ENCODE results near the gene FBXO4. TPM values are rescaled to one million over a fixed set of nuclear protein-coding genes. Genes with fewer than 3 reads are reported as not detected.

Gene FBXO4
- polyA plus RNA-seq, 1 donor (not counting 4 experiments of a cell fraction or from before 2014, with no cell fraction given): 5.6 TPM

DNA sequence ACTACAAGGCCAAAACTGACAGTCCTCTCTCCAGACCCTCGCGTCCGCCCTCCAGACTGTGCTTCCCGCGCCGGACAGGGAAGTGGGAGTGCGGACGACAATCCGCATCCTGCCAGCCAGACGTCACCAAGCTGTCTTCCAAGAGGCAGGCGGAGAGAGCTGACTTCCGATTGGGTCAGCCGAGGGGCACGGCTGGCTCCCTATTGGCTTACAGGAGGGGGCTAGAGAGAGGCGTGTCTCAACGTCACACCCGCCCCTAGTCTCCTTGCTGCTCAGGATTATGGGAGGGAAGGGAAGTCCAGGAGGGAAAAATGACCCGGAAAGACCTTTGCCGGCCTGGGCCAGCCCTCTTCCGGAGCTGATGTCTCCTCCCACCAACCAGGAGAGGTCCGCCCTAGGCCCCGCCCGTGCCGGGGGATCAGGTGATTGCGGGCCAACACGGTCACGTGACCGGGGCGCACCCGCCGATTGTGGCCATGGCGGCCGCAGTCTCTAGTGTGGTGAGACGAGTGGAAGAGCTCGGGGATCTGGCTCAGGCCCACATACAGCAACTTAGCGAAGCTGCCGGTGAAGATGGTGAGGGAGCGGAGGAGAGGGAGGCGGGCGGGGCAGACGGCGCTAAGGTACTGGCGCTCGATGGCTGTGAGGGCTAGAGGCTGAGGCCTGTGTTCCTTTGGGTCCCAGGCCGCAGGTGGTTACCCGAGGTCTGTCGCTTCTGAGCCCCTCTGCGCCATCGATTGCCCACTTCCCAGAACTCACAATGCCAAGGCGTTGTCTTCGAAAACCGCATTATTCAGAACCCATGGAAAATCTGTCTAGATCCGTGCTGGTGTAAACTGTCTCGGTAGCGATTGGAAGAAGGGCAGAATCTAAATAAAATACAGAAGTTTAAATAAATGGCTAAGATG is 20.9 kb upstream of the FBXO4 start, which contains the start of gene RIMOC1:
TSS of gene RIMOC1 (plus strand) at position 453 of the 908 bp plus-strand sequence. CDS start at position 477, 24 bp downstream.
- Histone ChIP-seq H3K27me3 (ENCODE audit: control insufficient read depth, extremely low read depth, insufficient read depth, low read length) (no peaks in the 10 kb centered on the region), H3K4me3 (ENCODE audit: control insufficient read depth in 2 of 3, extremely low read depth in 1 of 3, insufficient read depth in 2 of 3, low read depth in 1 of 3, low read length in 3 of 3) (peak within 1 kb of the TSS; percentile 78 to 97 (median 92)), H4K20me1 (ENCODE audit: control insufficient read depth, extremely low read depth, insufficient read depth, low read length) (no peaks in the 10 kb centered on the region), H3K27ac (ENCODE audit: control insufficient read depth, insufficient read depth, low read length) (peak within 1 kb of the TSS; percentile 96), H3K9me3 (ENCODE audit: control insufficient read depth, low read depth, low read length) (no peaks in the 10 kb centered on the region), H3K36me3 (ENCODE audit: control insufficient read depth in 2 of 2, extremely low read depth in 1 of 2, insufficient read depth in 2 of 2, low read length in 2 of 2) (peaks cover 0 to 2% of the 10 kb centered on the region in 2 experiments), H2AFZ (ENCODE audit: control insufficient read depth, low read length) (peak within 1 kb of the TSS; percentile 96), H3K4me2 (ENCODE audit: control insufficient read depth, extremely low read depth, insufficient read depth, low read depth, low read length) (peak within 1 kb of the TSS; percentile 90), H3K4me1 (ENCODE audit: control insufficient read depth, extremely low read depth, insufficient read depth, low read length) (peaks cover 11% of the 10 kb centered on the region), H3K9me1 (ENCODE audit: control insufficient read depth, extremely low read depth, insufficient read depth, low read length) (no peaks in the 10 kb centered on the region), H3K9ac (ENCODE audit: control insufficient read depth, extremely low read depth, insufficient read depth, low read length) (peak within 1 kb of the TSS; percentile 99), H3K79me2 (ENCODE audit: control insufficient read depth, insufficient read depth, low read length) (peaks cover 28% of the 10 kb centered on the region)
- TF ChIP-seq EZH2 (IDR thresholded peaks at IDR 0.05; ENCODE audit: low read length): no peak
- no peak for TF ChIP-seq CTCF (optimal IDR thresholded peaks at IDR 0.05 in 1 of 3, IDR thresholded peaks at IDR 0.05 in 1 of 3, conservative IDR thresholded peaks at IDR 0.05 in 1 of 3; ENCODE audit: extremely low read depth in 1 of 3, insufficient read depth in 2 of 3, low read length in 3 of 3)
- peak; percentile 90 for FAIRE-seq
- DNase-seq (ENCODE audit: low read depth, low spot score): peak; percentile 95
- dilution Hi-C loops (cut with MboI; ENCODE audit: extremely low pct_ligation_motif_present, low sequenced_read_pairs): no loop called here

GRCh38 chr5:41906151-41906550 is 18.9 kb upstream of the FBXO4 start:
- no peaks in the 10 kb centered on the region for H3K27me3 ChIP-seq (ENCODE audit: control insufficient read depth, extremely low read depth, insufficient read depth, low read length)
- H3K4me2 ChIP-seq (ENCODE audit: control insufficient read depth, extremely low read depth, insufficient read depth, low read depth, low read length): no peak overlapping the region
- H4K20me1 ChIP-seq (ENCODE audit: control insufficient read depth, extremely low read depth, insufficient read depth, low read length): no peaks in the 10 kb centered on the region
- no peak for TF ChIP-seq EZH2 (IDR thresholded peaks at IDR 0.05; ENCODE audit: low read length)
- no peak overlapping the region for H2AFZ ChIP-seq (ENCODE audit: control insufficient read depth, low read length)
- no peak for FAIRE-seq
- H3K79me2 ChIP-seq (ENCODE audit: control insufficient read depth, insufficient read depth, low read length): peaks cover 30% of the 10 kb centered on the region
- no peaks in the 10 kb centered on the region for H3K9me3 ChIP-seq (ENCODE audit: control insufficient read depth, low read depth, low read length)
- no peak overlapping the region for H3K4me3 ChIP-seq (ENCODE audit: control insufficient read depth in 2 of 3, extremely low read depth in 1 of 3, insufficient read depth in 2 of 3, low read depth in 1 of 3, low read length in 3 of 3)
- H3K9ac ChIP-seq (ENCODE audit: control insufficient read depth, extremely low read depth, insufficient read depth, low read length): no peak overlapping the region
- no peak for DNase-seq (ENCODE audit: low read depth, low spot score)
- H3K9me1 ChIP-seq (ENCODE audit: control insufficient read depth, extremely low read depth, insufficient read depth, low read length): no peaks in the 10 kb centered on the region
- H3K36me3 ChIP-seq (ENCODE audit: control insufficient read depth in 2 of 2, extremely low read depth in 1 of 2, insufficient read depth in 2 of 2, low read length in 2 of 2): peaks cover 0 to 8% of the 10 kb centered on the region in 2 experiments
- H3K27ac ChIP-seq (ENCODE audit: control insufficient read depth, insufficient read depth, low read length): no peak overlapping the region
- H3K4me1 ChIP-seq (ENCODE audit: control insufficient read depth, extremely low read depth, insufficient read depth, low read length): peaks cover 11% of the 10 kb centered on the region
- dilution Hi-C loops (cut with MboI; ENCODE audit: extremely low pct_ligation_motif_present, low sequenced_read_pairs): no loop called here
